Endothelial cell of umbilical vein (primary cell): ENCODE data around the gene FAM32A. TPM values are rescaled to one million over a fixed set of nuclear protein-coding genes. Genes with fewer than 3 reads are reported as not detected.

Source experiments
- BruUV-seq: library from RNA; stranded (reverse); fragments of 400-500 nt; replicated peaks from 2 replicates; lab custom pipeline; 2021; lab: Mats Ljungman, UMichigan
- CTCF ChIA-PET: fragments of 300-600, 350-600 bp; sonication (Branson Sonifier 250); formaldehyde crosslinking; loops from one replicate; lab custom pipeline; 2021; ENCODE audit warnings: antibody characterized with exemption, inconsistent platforms; lab: Charles Lee
- POLR2A ChIA-PET: fragments of 300-600, 350-600 bp; sonication (Branson Sonifier 250); formaldehyde crosslinking; loops from one replicate; lab custom pipeline; 2021; ENCODE audit warnings: antibody characterized with exemption, inconsistent platforms; lab: Charles Lee
- DNase-seq: peaks from one replicate; pipeline ENCODE4 v3.0.0-alpha.2; 2011; ENCODE audit warnings: low read depth, low spot score
- FAIRE-seq: peaks from 2 replicates; lab custom pipeline; 2011; peaks lifted over from hg19 to GRCh38; lab: Jason Lieb, UNC
- H2AFZ ChIP-seq: 2 replicates; pipeline ENCODE4 v1.6.0; 2012; ENCODE audit warnings: low read depth, low read length, control low read depth, inconsistent platforms
- H3K27ac ChIP-seq: 2 replicates; pipeline ENCODE4 v1.5.1; 2011; ENCODE audit warnings: low read depth, mild to moderate bottlenecking, control low read depth, low read length, moderate library complexity; ENCODE audit not compliant: insufficient read depth
- H3K27me3 ChIP-seq, 2 experiments: 2 replicates each; pipeline versions ENCODE4 v1.6.0 to v1.6.1; 2011; ENCODE audit warnings: low read length in 2 of 2, mixed read lengths in 1 of 2; ENCODE audit not compliant: control insufficient read depth in 2 of 2, insufficient read depth in 2 of 2
- H3K36me3 ChIP-seq, 2 experiments: 2 replicates in 1 of 2; 3 replicates in 1 of 2; pipeline ENCODE4 v1.5.1; 2011; ENCODE audit warnings: low read length in 2 of 2, mild to moderate bottlenecking in 1 of 2, moderate library complexity in 1 of 2; ENCODE audit not compliant: control insufficient read depth in 2 of 2, insufficient read depth in 2 of 2; ENCODE audit errors: extremely low read depth in 1 of 2
- H3K4me1 ChIP-seq: 3 replicates; pipeline ENCODE4 v1.5.1; 2011; ENCODE audit warnings: mild to moderate bottlenecking, low read length; ENCODE audit not compliant: control insufficient read depth, insufficient read depth; ENCODE audit errors: extremely low read depth
- H3K4me2 ChIP-seq: 2 replicates; pipeline ENCODE4 v1.6.1; 2011; ENCODE audit warnings: low read length, control low read depth, mixed read lengths; ENCODE audit not compliant: insufficient read depth
- H3K4me3 ChIP-seq, 3 experiments: fragments of 200-600 bp in 1 of 3; sonication (generic), shearing (Covaris generic) in 1 of 3; replicated peaks in 1 of 3; 2 replicates each; pipeline ENCODE4 v1.5.1; 2011 to 2016; ENCODE audit warnings: control low read depth in 3 of 3, low read length in 3 of 3, mild to moderate bottlenecking in 2 of 3, inconsistent platforms in 1 of 3, low read depth in 1 of 3, moderate library complexity in 1 of 3; ENCODE audit not compliant: insufficient read depth in 1 of 3
- H3K79me2 ChIP-seq: 2 replicates; pipeline ENCODE4 v1.6.0; 2012; ENCODE audit warnings: low read length, inconsistent platforms; ENCODE audit not compliant: control insufficient read depth, insufficient read depth
- H3K9ac ChIP-seq: replicated peaks from 2 replicates; pipeline ENCODE3; 2011; ENCODE audit warnings: low read length, control low read depth; ENCODE audit not compliant: insufficient read depth; ENCODE audit errors: extremely low read depth
- H3K9me1 ChIP-seq: replicated peaks from 3 replicates; pipeline ENCODE4 v1.6.0; 2011; ENCODE audit warnings: mild to moderate bottlenecking, low read length; ENCODE audit not compliant: control insufficient read depth, insufficient read depth; ENCODE audit errors: extremely low read depth
- H3K9me3 ChIP-seq: replicated peaks from 2 replicates; pipeline ENCODE4 v1.5.1; 2012; ENCODE audit warnings: low read length, inconsistent platforms; ENCODE audit not compliant: control insufficient read depth, insufficient read depth
- H4K20me1 ChIP-seq: replicated peaks from 2 replicates; pipeline ENCODE3; 2011; ENCODE audit warnings: mild to moderate bottlenecking, low read length; ENCODE audit not compliant: control insufficient read depth, insufficient read depth; ENCODE audit errors: extremely low read depth
- CTCF ChIP-seq, 2 donors: IDR thresholded peaks; 1 replicate in 1 of 2; 2 replicates in 1 of 2; pipeline ENCODE4 v1.5.1; 2011; ENCODE audit warnings: low read length in 2 of 2, mild to moderate bottlenecking in 2 of 2, moderate library complexity in 2 of 2, control low read depth in 1 of 2, inconsistent platforms in 1 of 2, low read depth in 1 of 2; ENCODE audit not compliant: insufficient read depth in 1 of 2; ENCODE audit errors: extremely low read depth in 1 of 2
- EZH2 ChIP-seq: IDR thresholded peaks from 2 replicates; pipeline ENCODE4 v1.6.1; 2012; ENCODE audit warnings: borderline replicate concordance, low read depth, mild to moderate bottlenecking, moderate library complexity, low read length, inconsistent platforms; ENCODE audit not compliant: severe bottlenecking
- FOS ChIP-seq: IDR thresholded peaks from 2 replicates; pipeline ENCODE4 v1.6.1; 2011; ENCODE audit warnings: mild to moderate bottlenecking, low read length, moderate library complexity, borderline replicate concordance; ENCODE audit not compliant: insufficient read depth
- GATA2 ChIP-seq: IDR thresholded peaks from 2 replicates; pipeline ENCODE4 v1.7.0; 2011; ENCODE audit warnings: low read depth, mild to moderate bottlenecking, moderate library complexity, mixed read lengths, low read length; ENCODE audit not compliant: insufficient read length, insufficient read depth
- JUN ChIP-seq: IDR thresholded peaks from 2 replicates; pipeline ENCODE4 v1.6.1; 2011; ENCODE audit warnings: borderline replicate concordance, low read depth; ENCODE audit not compliant: insufficient read length, insufficient read depth
- MAX ChIP-seq: IDR thresholded peaks from 2 replicates; pipeline ENCODE4 v1.6.1; 2011; ENCODE audit not compliant: insufficient read depth, insufficient read length
- MYC ChIP-seq: IDR thresholded peaks from one replicate; pipeline ENCODE4 v1.6.1; 2011; ENCODE audit warnings: mild to moderate bottlenecking, low read depth, low read length
- POLR2A ChIP-seq: IDR thresholded peaks from 2 replicates; pipeline ENCODE4 v1.6.1; 2012; ENCODE audit warnings: low read depth, mild to moderate bottlenecking, control low read depth, low read length
- POLR2AphosphoS5 ChIP-seq: IDR thresholded peaks from 2 replicates; pipeline ENCODE4 v1.6.1; 2012; ENCODE audit warnings: low read depth, mild to moderate bottlenecking, control low read depth, low read length, moderate library complexity; ENCODE audit not compliant: insufficient read depth
- dilution Hi-C: fragments of 300-500 bp; cut with MboI; formaldehyde crosslinking; loops from one replicate; pipeline ENCODE4 v1.15.0; 2019; ENCODE audit warnings: low sequenced_read_pairs; ENCODE audit not compliant: extremely low pct_ligation_motif_present
- intact Hi-C: fragments of 100-400 bp; cut with micrococcal nuclease; formaldehyde crosslinking; loops from one replicate; pipeline ENCODE4 v1.10.0; 2022
- polyA plus RNA-seq, 4 experiments: library from polyadenylated mRNA; depleted of rRNA in 3 of 4; stranded (reverse) in 3 of 4; unstranded in 1 of 4; fragments of >200 nt; gene quantifications; 2 replicates each; pipeline versions ENCODE4 v1.2.1 to v1.2.3, GENCODE V29; 2011 to 2012; ENCODE audit warnings: missing spikeins in 1 of 4
- total RNA-seq: library from RNA; stranded (reverse); gene quantifications from 2 replicates; pipeline ENCODE4 v1.2.3, GENCODE V29; 2021

FAM32A gene
- total and polyA plus RNA-seq, 2 donors (not counting 3 experiments of a cell fraction or from before 2014, with no cell fraction given), result 82.8 to 130 TPM

GRCh38 chr19:16200038-16201010, 15.1 kb downstream of the FAM32A start:
- no peaks in the 10 kb centered on the region for H3K9me1 ChIP-seq
- H3K9ac ChIP-seq, result no peak overlapping the region
- no peak overlapping the region for H3K4me3 ChIP-seq
- H3K4me1 ChIP-seq, result peaks cover 21% of the 10 kb centered on the region
- POLR2A ChIA-PET, result interaction anchor here (0.6 kb wide), 1 partner anchor 210 kb away, joined by 7 read pairs; no protein-coding TSS in a partner anchor
- no peak for TF ChIP-seq EZH2
- TF ChIP-seq CTCF (IDR thresholded peaks at IDR 0.05; ENCODE audit: extremely low read depth in 1 of 2, insufficient read depth in 1 of 2, low read depth in 1 of 2, low read length in 2 of 2), result no peak
- no peak for TF ChIP-seq POLR2AphosphoS5
- no peak for TF ChIP-seq MYC
- TF ChIP-seq FOS, result no peak
- no peak for TF ChIP-seq GATA2
- no peak for TF ChIP-seq POLR2A
- TF ChIP-seq MAX, result no peak
- no peak for TF ChIP-seq JUN
- no peak overlapping the region for H3K4me2 ChIP-seq
- intact Hi-C loops, result no loop called here
- H2AFZ ChIP-seq, result no peak overlapping the region
- CTCF ChIA-PET, result no interaction called here
- H3K9me3 ChIP-seq, result no peaks in the 10 kb centered on the region
- H3K79me2 ChIP-seq, result peaks cover 47% of the 10 kb centered on the region
- H3K27me3 ChIP-seq, result no peaks in the 10 kb centered on the region
- peaks cover 5 to 23% of the 10 kb centered on the region in 2 experiments for H3K36me3 ChIP-seq
- DNase-seq (no peak), FAIRE-seq (no peak)
- H3K27ac ChIP-seq, result no peak overlapping the region
- no peaks in the 10 kb centered on the region for H4K20me1 ChIP-seq
- dilution Hi-C loops, result loop anchor here (25.0 kb wide), 1 partner anchor 162 kb away; no protein-coding TSS in a partner anchor
- BruUV-seq, result no TSS peak
